COR-L47 (cell line): ENCODE results near the gene TLX1.

Source experiments
- DNase-seq: peaks from one replicate; lab custom pipeline; 2025; lab: John Stamatoyannopoulos, UW

Gene TLX1

GRCh38 chr10:101112799-101113594, 18.1 kb upstream of the TLX1 start:
- no peak for DNase-seq

- DNase-seq, result no peak
These were observed 17.2 kb upstream of the TLX1 start for GRCh38 chr10:101113890-101114403.

GRCh38 chr10:101114646-101115045, 16.5 kb upstream of the TLX1 start:
- DNase-seq, result no peak

GRCh38 chr10:101116754-101117153, 14.3 kb upstream of the TLX1 start:
- DNase-seq, result no peak

GRCh38 chr10:101118031-101118430, 13.1 kb upstream of the TLX1 start:
- no peak for DNase-seq

- no peak for DNase-seq
These were observed 10.6 kb upstream of the TLX1 start for GRCh38 chr10:101120520-101120883.

- no peak for DNase-seq
These were observed 10.0 kb upstream of the TLX1 start for GRCh38 chr10:101120884-101121653.

- no peak for DNase-seq
These were observed 9.5 kb upstream of the TLX1 start for GRCh38 chr10:101121654-101122031.

- no peak for DNase-seq
These were observed 8.6 kb upstream of the TLX1 start for GRCh38 chr10:101122270-101123084.

- DNase-seq, result no peak
These were observed 7.8 kb upstream of the TLX1 start for GRCh38 chr10:101123085-101123814.

GRCh38 chr10:101123815-101124617, 7.1 kb upstream of the TLX1 start:
- no peak for DNase-seq

- DNase-seq, result no peak
These were observed 6.2 kb upstream of the TLX1 start for GRCh38 chr10:101124933-101125332.

- no peak for DNase-seq
These were observed 4.1 kb upstream of the TLX1 start for GRCh38 chr10:101126684-101127628.

- DNase-seq, result no peak
These were observed 959 bp upstream of the TLX1 start for GRCh38 chr10:101130141-101130540.

- DNase-seq, result no peak
These were observed 999 bp downstream of the TLX1 start for GRCh38 chr10:101131962-101132635.

GRCh38 chr10:101132636-101133473, 1.8 kb downstream of the TLX1 start:
- DNase-seq, result no peak

- DNase-seq, result no peak
These were observed 2.6 kb downstream of the TLX1 start for GRCh38 chr10:101133489-101134298.
